Measurements from ENCODE around the gene APP.

DNA sequence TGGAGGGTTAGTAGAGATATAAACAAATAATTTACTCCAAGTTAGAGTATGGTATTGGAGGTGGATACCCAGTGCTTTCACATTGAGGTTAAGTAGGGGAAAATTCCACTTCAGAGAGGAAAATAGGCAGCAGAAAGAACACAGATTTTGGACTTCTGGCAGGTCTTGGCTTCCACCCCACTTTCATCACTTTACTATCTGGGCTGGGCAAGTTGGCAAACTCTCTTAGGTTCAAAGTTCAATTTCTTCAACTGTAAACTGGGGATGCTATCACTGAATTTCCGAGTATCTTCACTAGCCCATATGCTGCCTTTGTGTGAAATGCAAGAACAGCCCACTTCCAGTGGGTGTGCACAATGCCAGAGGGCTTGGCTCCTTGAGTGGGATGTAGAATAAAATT, 220.9 kb downstream of the APP start:
- TF ChIP-seq POLR2AphosphoS5 (IDR thresholded peaks at IDR 0.05; ENCODE audit: low read depth, low read length) (no peak), POLR2A (IDR thresholded peaks at IDR 0.05; ENCODE audit: low read depth, low read length) (no peak)
